GM23338 (cell line): ENCODE results near the gene NAA15.

Experiments used
- CTCF ChIP-seq, 2 experiments: fragments of 200-600 bp in 1 of 2; sonication (generic) in 1 of 2; conservative IDR thresholded peaks; 2 replicates each; pipeline versions ENCODE4 v1.5.1 to v1.6.1; 2016 to 2017; ENCODE audit warnings: antibody characterized with exemption in 2 of 2, low read depth in 2 of 2, mild to moderate bottlenecking in 2 of 2, moderate library complexity in 1 of 2
- EZH2 ChIP-seq: fragments of 200-600 bp; sonication (generic); IDR thresholded peaks from one replicate; pipeline ENCODE4 v1.8.0; 2017; ENCODE audit warnings: antibody characterized with exemption, mild to moderate bottlenecking, low read depth; ENCODE audit not compliant: unreplicated experiment
- JUNB ChIP-seq: IDR thresholded peaks from one replicate; pipeline ENCODE4 v1.6.1; 2016; ENCODE audit warnings: antibody characterized with exemption; ENCODE audit not compliant: unreplicated experiment
- POLR2AphosphoS5 ChIP-seq: IDR thresholded peaks from 2 replicates; pipeline ENCODE4 v1.6.1; 2016; ENCODE audit warnings: antibody characterized with exemption, low read depth
- REST ChIP-seq: IDR thresholded peaks from one replicate; pipeline ENCODE4 v1.6.1; 2018; ENCODE audit warnings: antibody characterized with exemption; ENCODE audit not compliant: unreplicated experiment
- ZNF114 ChIP-seq: fragments of 250-450 bp; sonication (Bioruptor Pico); IDR thresholded peaks from 2 replicates; pipeline ENCODE4 v1.5.0; 2020; ENCODE audit warnings: mild to moderate bottlenecking, moderate library complexity

DNA sequence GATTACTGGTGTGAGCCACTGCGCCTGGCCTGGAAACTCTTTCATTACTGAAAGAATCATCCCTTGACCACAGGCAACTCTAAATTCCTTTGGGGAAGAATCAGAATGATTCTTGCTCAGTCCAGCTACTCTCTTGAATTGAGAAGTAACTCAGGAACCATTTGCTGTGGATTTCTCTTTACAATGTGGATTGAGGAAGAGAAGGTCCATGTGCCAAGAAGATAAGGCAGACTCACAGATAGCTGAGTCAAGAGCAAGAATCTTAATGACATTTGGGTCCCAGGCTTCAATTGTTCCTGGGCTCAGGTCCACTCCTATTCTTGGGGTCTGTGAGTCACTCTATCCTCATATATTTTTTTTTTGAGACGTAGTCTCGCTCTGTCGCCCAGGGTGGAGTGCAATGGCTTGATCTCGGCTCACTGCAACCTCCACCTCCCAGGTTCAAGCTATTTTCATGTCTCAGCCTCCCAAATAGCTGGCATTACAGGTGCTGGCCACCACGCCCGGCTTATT lies 15.1 kb upstream of the NAA15 start:
- TF ChIP-seq CTCF (conservative IDR thresholded peaks at IDR 0.05; ENCODE audit: low read depth in 2 of 2): no peak
- TF ChIP-seq ZNF114 (CRISPR knock-in tag): no peak
- no peak for TF ChIP-seq EZH2
- TF ChIP-seq REST: no peak
- no peak for TF ChIP-seq POLR2AphosphoS5
- TF ChIP-seq JUNB: no peak
